Measurements from ENCODE around the gene STK10. TPM values are rescaled to one million over a fixed set of nuclear protein-coding genes. Genes with fewer than 3 reads are reported as not detected.

Gene STK10
- total and polyA plus RNA-seq, 12 donors = 5.5 to 39.1 (median 19.0) TPM

DNA sequence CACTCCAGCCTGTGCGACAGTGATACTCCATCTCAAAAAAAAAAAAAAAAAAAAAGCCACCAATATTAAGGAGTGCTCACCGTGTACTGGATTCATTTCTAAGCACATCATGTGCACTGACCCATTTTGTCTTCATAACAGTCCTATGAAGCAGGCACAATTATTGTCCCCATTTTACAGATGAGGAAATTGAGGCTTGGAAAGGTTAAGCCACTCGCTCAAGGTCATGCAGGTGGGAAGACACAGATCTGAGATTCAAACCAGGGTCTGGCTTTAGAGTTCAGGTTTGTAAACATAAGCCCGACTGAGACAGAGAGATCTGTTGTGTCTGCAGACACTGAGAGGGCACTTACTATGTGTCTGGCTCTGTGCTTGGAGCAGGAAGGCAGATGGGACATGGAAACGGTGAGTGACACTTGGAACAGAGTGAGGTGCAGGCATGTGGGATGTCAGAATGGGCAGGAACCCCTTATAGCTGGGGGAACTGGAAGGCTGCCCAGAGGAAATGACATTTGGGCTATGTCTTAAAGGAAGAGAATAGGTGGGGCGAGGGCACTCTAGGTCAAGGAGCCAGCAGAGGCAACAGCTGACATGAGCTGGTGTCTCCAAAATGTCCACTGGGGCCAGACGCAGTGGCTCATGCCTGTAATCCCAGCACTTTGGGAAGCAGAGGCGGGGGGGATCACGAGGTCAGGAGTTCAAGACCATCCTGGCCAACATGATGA, 69.9 kb downstream of the STK10 start:
- DNase-seq = peak in 2 of 7 donors; percentile 37 to 51

GRCh38 chr5:172115541-172115982, 72.5 kb downstream of the STK10 start:
- no peaks in the 10 kb centered on the region for H3K9me3 ChIP-seq (replicated peaks in 1 of 3)
- no peaks in the 10 kb centered on the region for H3K27me3 ChIP-seq
- 66 to 80% (median 69%) methylated on average over 4 of the region's 4 CpGs for WGBS, 4 donors
- intact Hi-C loops (cut with DNase I) = no loop called here
- peak overlapping the region in 2 of 5 donors; percentile 11 to 69 for H3K27ac ChIP-seq
- no peak for TF ChIP-seq POLR2A (IDR thresholded peaks at IDR 0.05)
- TF ChIP-seq, protein P1, sequence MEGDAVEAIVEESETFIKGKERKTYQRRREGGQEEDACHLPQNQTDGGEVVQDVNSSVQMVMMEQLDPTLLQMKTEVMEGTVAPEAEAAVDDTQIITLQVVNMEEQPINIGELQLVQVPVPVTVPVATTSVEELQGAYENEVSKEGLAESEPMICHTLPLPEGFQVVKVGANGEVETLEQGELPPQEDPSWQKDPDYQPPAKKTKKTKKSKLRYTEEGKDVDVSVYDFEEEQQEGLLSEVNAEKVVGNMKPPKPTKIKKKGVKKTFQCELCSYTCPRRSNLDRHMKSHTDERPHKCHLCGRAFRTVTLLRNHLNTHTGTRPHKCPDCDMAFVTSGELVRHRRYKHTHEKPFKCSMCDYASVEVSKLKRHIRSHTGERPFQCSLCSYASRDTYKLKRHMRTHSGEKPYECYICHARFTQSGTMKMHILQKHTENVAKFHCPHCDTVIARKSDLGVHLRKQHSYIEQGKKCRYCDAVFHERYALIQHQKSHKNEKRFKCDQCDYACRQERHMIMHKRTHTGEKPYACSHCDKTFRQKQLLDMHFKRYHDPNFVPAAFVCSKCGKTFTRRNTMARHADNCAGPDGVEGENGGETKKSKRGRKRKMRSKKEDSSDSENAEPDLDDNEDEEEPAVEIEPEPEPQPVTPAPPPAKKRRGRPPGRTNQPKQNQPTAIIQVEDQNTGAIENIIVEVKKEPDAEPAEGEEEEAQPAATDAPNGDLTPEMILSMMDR (IDR thresholded peaks at IDR 0.05) = no peak
- H3K36me3 ChIP-seq (replicated peaks in 1 of 2) = no peaks in the 10 kb centered on the region
- peaks cover 10 to 17% of the 10 kb centered on the region in 2 donors for H3K4me1 ChIP-seq (replicated peaks in 1 of 2)
- DNase-seq = peak in 1 of 7 donors; percentile 41
- H3K4me3 ChIP-seq = no peak overlapping the region

More for the DNA sequence above, 69.9 kb downstream of the STK10 start:
- H3K27me3 ChIP-seq = no peaks in the 10 kb centered on the region
- no peaks in the 10 kb centered on the region for H3K9me3 ChIP-seq (replicated peaks in 1 of 3)
- TF ChIP-seq, protein P1 (IDR thresholded peaks at IDR 0.05) = no peak
- no peak for TF ChIP-seq POLR2A (IDR thresholded peaks at IDR 0.05)
- no peak overlapping the region for H3K27ac ChIP-seq
- no peaks in the 10 kb centered on the region for H3K36me3 ChIP-seq (replicated peaks in 1 of 2)
- WGBS, 4 donors = 69 to 82% (median 77%) methylated on average over 9 of the region's 9 CpGs
- H3K4me3 ChIP-seq = no peak overlapping the region
- H3K4me1 ChIP-seq (replicated peaks in 1 of 2) = no peaks in the 10 kb centered on the region
- intact Hi-C loops (cut with DNase I) = no loop called here

GRCh38 chr5:172114875-172115422, 73.1 kb downstream of the STK10 start:
- Histone ChIP-seq H3K27ac (peak overlapping the region in 3 of 5 donors; percentile 11 to 69 (median 19)), H3K4me3 (no peak overlapping the region), H3K36me3 (replicated peaks in 1 of 2) (no peaks in the 10 kb centered on the region), H3K27me3 (no peaks in the 10 kb centered on the region), H3K4me1 (replicated peaks in 1 of 2) (peaks cover 10 to 21% of the 10 kb centered on the region in 2 donors), H3K9me3 (replicated peaks in 1 of 3) (no peaks in the 10 kb centered on the region)
- 62 to 75% (median 69%) methylated on average over 16 of the region's 16 CpGs for WGBS, 4 donors
- TF ChIP-seq, protein P1 (IDR thresholded peaks at IDR 0.05) = no peak
- TF ChIP-seq POLR2A (IDR thresholded peaks at IDR 0.05) = no peak
- intact Hi-C loops (cut with DNase I) = loop anchor here in 1 of 2 donors (5.0 kb wide), 1 partner anchor 72 kb away; the partner anchor contains the start of gene STK10
- peak in 4 of 7 donors; percentile 49 to 75 (median 61) for DNase-seq

DNA sequence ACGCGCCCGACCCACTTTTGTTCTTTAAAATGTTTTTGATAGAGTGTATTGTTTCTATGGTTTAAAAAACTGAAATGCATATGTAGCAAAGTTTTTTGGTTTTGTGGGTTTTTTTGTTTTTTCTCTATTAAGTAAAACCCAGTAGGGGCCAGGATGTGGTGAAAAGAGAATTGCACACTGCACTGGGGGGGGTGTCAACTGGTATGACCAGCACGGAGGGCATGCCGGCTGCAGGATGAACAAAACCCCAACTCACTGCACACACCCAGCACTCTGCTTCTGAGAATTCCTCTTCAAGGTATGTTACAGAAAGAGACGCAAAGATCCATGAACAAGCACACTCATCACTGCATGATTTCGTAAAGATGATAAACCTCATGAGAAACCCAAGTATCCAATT, 75.0 kb downstream of the STK10 start:
- no peaks in the 10 kb centered on the region for H3K27me3 ChIP-seq
- intact Hi-C loops (cut with DNase I) = loop anchor here in 1 of 2 donors (5.0 kb wide), 1 partner anchor 74 kb away; the partner anchor contains the start of gene STK10
- 78 to 91% (median 85%) methylated on average over 7 of the region's 7 CpGs for WGBS, 4 donors
- no peaks in the 10 kb centered on the region for H3K36me3 ChIP-seq (replicated peaks in 1 of 2)
- H3K27ac ChIP-seq = no peak overlapping the region
- no peaks in the 10 kb centered on the region for H3K9me3 ChIP-seq (replicated peaks in 1 of 3)
- TF ChIP-seq, protein P1 (IDR thresholded peaks at IDR 0.05) = no peak
- no peak for TF ChIP-seq POLR2A (IDR thresholded peaks at IDR 0.05)
- H3K4me1 ChIP-seq (replicated peaks in 1 of 2) = peaks cover 10 to 23% of the 10 kb centered on the region in 2 donors
- H3K4me3 ChIP-seq = no peak overlapping the region
- no peak for DNase-seq
